ENCODE measurements around the gene LGMN. TPM values are rescaled to one million over a fixed set of nuclear protein-coding genes. Genes with fewer than 3 reads are reported as not detected.
"Not testable (repeated sequence)": the region's sequence is repeated elsewhere in the genome, so short reads cannot be mapped to it uniquely, and the experiment has no call there.

Gene LGMN
- polyA plus RNA-seq, 3 donors = 125 to 135 (median 134) TPM

DNA sequence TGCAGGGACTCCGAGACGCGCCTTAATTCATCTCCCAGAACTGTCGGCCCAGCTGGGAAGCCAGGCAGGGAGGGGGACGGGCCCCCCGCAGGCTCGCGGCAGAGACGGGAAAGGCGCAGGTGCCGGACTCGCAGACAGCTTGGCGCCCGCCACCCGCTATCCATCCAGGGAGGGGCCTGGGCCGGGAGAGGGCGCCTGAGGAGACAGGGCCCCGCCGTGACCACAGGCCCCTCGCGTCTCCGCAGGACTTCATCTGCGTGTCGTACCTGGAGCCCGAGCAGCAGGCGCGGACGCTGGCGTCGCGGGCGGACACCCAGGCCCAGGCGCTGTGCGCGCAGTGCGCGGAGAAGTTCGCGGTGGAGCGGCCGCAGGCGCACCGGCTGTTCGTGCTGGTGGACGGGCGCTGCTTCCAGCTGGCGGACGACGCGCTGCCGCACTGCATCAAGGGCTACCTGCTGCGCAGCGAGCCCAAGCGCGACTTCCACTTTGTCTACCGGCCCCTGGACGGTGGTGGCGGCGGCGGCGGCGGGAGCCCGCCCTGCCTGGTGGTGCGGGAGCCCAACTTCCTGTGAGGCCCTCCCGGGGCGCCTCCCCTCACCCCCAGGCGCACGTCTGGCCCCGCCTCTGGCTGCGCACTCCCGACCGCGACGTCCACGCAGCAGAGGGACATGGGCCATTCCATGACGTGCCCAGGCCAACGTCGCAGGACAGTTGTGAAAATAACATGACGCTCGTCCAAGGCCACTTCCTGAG, 60.6 kb downstream of the LGMN start:
- peak in 1 of 11 donors; percentile 24 for DNase-seq (ENCODE audit: extremely low read depth in 1 of 11, low read depth in 9 of 11, low spot score in 4 of 11)

DNA sequence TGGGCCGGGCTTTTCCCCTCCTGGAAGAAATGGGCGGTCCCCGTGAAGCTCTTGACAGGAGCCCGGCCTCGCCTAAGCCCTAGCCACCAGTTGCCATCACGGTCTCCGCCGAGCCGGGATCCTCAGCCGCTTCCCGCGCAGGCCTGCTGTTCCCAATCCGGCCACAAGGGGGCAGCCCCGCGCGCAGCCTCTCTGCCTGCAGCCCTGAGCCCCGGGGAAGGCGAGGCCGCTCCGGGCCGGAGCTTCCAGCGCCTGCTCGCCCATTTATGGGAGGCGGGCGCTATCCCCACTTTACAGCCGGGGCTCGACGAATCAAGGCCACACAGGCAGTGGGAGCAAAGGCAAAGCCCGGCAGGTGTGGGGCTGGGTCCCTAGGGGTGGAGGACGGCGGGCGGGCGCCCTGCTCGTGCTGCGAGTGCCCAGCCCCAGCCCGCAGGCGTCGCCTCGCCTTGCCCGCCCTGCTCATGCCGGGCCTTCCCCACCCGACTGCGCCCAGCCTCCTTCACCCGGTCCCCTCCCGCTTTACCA, 61.5 kb downstream of the LGMN start:
- peak in 7 of 11 donors; percentile 45 to 67 (median 61) for DNase-seq (ENCODE audit: extremely low read depth in 1 of 11, low read depth in 9 of 11, low spot score in 4 of 11)

DNA sequence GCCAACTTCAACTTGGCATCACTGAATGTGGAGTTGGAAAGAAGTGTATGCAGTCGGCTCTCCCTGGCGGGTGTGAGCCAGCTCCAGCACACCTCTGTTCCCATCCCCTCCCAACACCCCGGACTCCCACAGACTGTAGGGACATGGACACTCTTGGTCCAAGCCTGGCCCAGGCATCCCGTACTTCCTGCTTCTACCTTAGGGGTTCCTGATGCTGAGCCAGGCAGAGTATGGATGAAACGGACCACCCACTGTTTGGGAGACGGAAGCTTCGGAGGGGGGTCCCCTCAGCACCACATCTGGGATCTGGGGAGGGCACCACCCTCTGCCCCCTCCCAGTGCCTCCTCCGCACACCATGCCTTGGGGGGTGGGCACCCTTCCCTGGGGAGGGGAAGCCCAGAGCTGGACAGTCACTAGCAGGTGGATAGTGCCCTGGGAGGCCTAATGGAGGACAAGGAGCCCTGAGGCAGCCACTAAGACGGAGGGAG, 62.0 kb downstream of the LGMN start:
- DNase-seq (ENCODE audit: extremely low read depth in 1 of 11, low read depth in 9 of 11, low spot score in 4 of 11) = no peak

DNA sequence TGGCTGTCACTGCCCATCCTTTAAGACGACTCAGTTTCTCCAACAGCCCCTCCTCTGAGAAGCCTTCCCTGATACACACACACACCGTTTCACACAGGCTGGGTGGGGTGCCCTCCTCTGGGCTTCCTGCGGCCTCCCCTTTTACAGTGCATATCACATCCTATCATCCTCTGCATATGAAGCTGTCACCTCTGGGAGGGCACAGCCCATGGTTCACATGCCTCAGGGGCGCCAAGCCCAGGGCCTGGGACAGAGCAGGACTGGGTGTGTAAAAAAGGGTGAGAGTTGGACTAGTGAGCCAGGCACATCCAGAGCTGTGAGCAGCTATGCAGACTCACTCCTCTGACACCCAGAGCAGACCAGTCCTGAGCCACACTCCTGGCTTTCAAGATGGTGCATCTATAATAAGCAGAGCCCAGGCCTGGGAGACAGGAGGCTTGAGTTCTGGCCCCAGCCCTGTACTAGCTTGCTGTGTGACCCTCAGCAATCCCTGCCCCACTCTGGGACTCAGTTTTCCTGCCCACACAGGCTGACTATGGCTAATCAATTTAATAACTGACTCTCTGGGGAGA, 62.6 kb downstream of the LGMN start:
- DNase-seq (ENCODE audit: extremely low read depth in 1 of 11, low read depth in 9 of 11, low spot score in 4 of 11) = no peak

DNA sequence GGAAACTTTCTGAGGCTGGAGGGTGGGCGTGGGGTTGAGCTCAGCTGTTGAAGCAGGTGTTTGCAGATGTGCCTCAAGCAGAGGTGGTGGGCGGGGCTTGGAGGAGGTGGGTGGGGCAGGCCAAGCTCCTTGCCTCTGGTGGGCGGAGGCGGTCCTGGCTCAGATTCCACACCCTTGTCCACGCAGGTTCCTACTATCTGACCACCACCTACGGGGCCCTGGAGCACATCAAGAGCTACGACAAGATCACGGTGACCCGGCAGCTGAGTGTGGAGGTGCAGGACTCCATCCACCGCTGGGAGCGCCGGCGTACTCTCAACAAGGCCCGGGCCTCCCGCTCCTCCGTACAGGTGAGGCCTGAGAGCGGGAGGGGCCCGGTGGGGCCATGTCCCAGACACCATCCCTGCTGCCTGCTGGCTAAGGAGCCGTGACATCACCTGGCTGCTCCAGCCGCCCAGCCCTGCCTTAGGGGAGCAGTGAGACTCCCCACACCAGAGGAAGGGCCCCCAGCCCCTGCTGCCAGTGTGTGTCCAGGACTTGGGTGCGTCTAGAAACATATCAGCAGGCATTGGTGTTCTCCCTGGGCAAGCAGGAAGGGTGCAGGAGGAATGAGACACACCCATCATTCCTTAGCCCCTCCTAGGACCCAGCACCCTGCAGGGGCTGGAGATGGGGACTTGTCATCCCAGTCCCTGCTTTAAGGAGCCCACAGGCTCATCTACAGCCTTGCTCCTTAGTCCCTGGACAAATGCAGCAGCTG, 63.4 kb downstream of the LGMN start:
- no peak for DNase-seq (ENCODE audit: extremely low read depth in 1 of 11, low read depth in 9 of 11, low spot score in 4 of 11)

DNA sequence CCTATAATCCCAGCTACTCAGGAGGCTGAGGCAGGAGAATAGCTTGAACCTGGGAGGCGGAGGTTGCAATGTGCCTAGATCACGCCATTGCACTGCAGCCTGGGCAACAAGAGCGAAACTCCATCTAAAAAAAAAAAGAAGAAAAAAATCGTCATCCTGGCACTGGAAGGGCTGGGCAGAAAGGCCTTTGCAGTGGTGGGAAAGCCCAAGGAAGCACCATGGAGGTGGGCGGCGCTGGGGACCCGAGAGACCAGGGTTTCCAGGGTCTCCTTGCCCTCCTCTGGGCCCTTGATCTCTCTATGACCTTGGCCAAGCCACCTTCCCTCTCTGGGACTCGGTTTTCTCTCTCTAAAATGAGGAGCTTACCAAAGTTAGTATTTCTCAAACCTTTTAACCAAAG, 65.4 kb downstream of the LGMN start:
- DNase-seq (ENCODE audit: extremely low read depth in 1 of 11, low read depth in 9 of 11, low spot score in 4 of 11) = no peak

DNA sequence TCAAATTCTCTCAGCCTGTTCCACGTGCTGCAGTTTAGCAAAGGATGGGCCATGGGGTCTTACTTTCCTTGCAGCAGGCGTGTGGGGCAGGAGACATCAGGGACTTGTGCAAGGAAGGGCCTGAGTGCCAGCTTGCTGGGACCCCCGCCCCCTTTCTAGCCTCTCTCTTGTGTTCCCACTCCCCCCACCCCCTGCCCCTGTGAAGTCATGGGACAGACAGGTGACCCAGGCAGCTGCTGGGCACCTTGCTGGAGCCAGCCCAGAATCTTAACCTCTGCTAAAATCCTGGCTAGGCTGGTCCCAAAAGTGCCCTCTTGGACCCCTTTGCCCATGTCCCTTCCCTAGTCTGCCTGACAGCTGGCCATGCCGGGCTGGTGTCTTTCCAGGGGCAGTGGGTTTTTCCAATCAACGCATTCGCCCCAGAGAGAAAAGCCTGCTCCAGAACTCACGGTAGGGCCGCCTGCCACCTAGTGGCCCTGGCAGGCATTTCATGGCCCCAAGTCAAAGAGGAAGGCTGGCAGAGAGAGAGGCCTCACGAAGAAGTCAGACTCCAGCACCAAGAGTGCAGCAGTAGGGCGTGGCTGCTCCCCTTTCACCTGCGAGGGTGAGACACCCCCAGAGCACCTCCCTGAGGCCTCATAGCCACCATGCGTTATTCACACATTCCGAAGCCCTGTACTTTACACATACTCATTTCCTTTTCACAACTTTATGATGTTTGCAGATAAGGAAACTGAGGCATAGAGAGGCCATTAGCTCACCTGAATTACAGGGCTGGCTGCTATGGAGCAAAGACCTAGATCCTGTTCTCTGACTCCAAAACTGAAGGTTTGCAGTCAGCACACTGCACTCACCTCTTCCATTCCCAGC, 67.4 kb downstream of the LGMN start:
- DNase-seq (ENCODE audit: extremely low read depth in 1 of 11, low read depth in 9 of 11, low spot score in 4 of 11) = peak in 5 of 11 donors; percentile 57 to 66 (median 60)

DNA sequence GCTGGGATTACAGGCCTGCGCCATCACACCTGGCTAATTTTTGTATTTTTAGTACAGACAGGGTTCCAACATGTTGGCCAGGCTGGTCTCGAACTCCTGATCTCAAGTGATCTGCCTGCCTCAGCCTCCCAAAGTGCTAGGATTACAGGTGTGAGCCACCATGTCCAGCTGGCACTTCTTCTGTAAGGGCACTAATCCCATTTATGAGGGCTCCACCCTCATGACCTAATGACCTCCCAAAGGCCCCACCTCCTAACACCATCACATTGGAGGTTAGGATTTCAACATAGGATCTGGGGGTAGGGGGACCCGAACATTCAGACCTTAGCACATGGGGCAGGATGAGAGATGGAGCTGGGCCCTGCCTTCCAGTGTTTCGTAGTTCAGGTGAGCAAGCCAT, 68.1 kb downstream of the LGMN start:
- DNase-seq (ENCODE audit: extremely low read depth in 1 of 11, low read depth in 9 of 11, low spot score in 4 of 11) = not testable (repeated sequence)

DNA sequence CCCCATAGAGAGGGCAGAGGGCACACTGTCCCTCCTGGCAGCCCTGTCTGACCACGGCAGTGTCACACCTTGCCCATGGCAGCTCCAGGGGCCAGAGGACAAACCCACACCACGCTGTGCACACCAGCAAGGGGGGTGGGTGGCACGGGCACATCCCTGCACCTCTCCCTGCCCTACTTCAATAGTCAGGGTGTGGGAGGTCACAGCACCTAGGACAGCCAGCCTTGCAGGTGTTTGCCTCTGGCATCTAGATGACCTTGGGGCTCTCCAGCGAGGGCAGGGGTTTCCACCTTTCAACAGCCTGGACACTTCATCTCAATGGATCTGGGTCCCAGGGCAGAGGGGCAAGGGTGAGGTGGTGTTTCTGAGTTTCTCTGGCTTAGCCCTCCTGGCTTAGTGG, 69.2 kb downstream of the LGMN start:
- no peak for DNase-seq (ENCODE audit: extremely low read depth in 1 of 11, low read depth in 9 of 11, low spot score in 4 of 11)

DNA sequence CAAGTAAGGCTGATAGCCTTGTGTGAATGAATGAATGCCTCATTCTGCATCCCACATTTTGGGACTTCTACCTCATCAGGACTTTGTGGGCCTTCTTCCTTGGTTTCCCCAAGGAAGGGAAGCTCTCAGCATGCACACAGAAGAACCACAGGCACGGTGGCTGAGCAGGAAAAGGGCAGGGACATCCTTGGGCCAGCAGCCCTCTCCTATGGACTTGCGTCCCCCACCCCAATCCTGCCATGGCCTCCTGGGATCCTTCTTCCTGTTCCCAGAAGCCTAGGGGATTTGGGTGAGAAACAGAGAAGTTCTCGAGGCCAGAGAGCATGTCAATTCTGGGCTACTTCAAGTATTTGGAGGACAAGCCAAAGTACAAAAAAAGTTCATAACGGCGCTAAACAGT, 69.7 kb downstream of the LGMN start:
- DNase-seq (ENCODE audit: extremely low read depth in 1 of 11, low read depth in 9 of 11, low spot score in 4 of 11) = no peak

DNA sequence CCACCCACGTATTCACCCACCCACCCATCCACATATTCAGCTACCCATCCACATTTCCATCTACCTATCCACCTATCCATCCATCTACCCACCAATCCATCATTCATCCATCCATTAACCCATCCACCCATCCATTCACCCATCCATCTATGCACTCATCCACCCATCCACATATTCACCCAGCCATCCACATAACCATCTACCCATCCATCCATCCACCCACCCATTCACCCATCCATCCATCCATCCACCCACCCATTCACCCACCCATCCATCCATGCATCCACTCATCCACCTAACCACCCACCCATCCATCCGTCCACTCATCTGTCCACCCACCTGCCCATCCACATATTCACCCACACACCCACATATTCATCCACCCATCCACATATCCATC, 70.5 kb downstream of the LGMN start:
- DNase-seq (ENCODE audit: extremely low read depth in 1 of 11, low read depth in 9 of 11, low spot score in 4 of 11) = no peak

DNA sequence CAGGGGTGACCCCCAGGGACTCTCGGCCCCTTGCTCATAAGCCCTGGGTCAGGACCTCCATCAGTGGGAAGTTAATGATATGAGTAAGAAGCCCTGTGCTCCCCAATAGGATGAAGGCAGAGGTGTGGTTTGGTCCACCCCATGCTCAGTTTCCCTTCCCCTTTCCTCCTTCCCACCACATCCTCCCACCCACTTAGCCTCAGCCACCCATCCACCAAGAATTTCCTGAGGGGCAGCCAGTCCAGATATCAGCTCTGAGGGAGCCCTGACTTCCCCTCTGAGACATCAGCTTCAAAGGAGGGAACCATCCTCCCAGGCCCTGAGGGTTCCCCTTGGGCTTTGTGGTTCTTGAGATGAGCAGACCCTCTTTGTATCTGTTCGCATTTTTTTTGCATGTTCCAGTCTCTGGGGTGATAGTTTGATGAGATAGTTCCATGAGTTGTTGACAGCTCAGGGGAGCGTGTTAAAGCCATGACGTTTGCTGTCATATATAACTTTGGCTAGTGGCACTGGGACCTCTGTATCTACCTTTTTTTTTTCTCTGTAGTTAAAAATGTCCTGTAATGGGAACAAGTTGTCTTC, 71.2 kb downstream of the LGMN start:
- no peak for DNase-seq (ENCODE audit: extremely low read depth in 1 of 11, low read depth in 9 of 11, low spot score in 4 of 11)

DNA sequence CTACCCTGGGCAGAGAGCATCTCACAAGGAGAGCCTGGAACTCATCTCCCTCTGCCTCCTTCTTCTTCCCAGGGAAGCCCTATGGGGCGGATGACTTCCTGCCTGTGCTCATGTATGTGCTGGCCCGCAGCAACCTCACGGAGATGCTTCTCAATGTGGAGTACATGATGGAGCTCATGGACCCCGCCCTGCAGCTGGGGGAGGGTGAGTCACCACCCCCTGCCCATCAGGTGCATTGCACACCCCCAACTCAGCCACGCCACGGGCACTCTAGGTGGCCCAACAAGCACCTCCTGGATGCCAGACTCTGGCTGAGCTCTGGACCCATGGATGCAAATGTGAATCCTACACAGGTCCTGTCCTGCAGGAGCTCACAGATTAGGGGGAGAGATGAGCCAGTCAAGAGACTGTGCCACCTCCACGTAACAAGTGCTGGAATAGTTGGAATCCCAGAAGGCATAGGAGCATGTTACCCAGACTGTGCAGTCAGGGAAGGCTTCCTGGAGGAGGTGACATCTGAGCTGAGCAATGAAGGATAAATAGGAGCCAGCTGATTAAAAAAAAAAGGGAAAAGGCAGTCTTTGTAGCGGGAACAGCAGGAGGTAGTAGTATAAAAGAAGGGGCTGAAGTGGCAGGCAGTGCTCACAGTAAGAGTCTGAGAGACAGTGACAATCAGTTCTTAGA, 71.9 kb downstream of the LGMN start:
- DNase-seq (ENCODE audit: extremely low read depth in 1 of 11, low read depth in 9 of 11, low spot score in 4 of 11) = no peak

DNA sequence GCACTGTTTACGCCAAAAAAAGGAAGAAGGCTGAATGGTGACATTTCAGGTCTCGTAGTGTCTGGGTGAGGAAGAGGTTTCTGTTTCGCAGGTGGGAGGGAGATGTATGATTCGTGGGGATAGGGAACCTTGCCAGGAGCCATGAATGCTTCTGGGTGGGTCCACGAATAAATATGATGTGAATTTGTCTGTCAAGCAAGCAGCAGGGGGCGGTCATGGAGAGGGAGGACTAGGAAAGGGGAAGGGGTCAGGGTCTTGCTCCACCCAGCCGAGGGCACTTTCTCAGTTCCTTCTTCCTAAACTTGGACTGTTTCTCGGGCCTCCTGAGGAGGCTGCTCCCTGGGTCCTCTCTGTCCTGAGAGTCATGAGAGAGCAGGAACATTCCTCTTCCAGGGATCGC, 72.5 kb downstream of the LGMN start:
- DNase-seq (ENCODE audit: extremely low read depth in 1 of 11, low read depth in 9 of 11, low spot score in 4 of 11) = no peak

DNA sequence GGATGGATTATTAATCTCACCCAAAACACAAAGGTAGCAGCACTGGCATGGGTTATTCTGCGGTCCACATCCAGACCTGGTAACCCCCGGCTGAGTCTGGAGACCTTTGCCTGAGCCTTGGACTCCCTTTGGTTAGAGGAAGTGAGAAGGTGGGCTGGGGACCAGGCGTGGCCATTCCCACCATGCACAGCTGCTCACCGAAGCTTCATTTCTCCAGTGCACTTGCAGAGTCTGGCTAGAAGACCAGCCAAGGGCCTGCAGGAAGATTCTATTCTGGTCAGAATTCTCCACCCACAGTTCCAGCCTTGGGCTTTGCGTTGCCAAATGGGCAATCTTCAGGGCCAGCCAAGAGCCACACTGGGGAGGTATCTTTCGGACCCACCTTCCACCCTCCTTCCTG, 73.0 kb downstream of the LGMN start:
- no peak for DNase-seq (ENCODE audit: extremely low read depth in 1 of 11, low read depth in 9 of 11, low spot score in 4 of 11)

DNA sequence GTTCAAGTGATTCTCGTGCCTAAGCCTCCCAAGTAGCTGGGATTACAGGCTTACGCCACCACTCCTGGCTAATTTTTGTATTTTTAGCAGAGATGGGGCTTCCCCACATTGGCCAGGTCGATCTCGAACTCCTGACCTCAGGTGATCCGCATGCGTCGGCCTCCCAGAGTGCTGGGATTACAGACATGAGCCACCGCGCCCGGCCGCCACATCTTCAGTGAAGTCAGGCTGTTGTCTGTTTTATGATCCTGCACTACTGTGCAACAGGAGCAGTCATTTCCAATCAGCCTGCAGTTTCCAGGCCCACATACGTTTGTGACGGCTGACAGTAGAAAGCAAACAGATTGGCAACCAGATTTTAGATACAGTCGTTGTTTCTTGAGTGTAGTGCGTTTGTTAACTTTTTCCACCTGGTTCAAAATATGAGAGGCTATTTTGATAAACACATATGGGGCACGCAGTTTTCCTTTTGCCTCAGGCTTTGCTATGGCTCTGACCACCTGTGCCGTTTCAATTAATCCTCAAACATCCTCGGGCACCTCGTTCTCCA, 74.8 kb downstream of the LGMN start:
- no peak for DNase-seq (ENCODE audit: extremely low read depth in 1 of 11, low read depth in 9 of 11, low spot score in 4 of 11)

DNA sequence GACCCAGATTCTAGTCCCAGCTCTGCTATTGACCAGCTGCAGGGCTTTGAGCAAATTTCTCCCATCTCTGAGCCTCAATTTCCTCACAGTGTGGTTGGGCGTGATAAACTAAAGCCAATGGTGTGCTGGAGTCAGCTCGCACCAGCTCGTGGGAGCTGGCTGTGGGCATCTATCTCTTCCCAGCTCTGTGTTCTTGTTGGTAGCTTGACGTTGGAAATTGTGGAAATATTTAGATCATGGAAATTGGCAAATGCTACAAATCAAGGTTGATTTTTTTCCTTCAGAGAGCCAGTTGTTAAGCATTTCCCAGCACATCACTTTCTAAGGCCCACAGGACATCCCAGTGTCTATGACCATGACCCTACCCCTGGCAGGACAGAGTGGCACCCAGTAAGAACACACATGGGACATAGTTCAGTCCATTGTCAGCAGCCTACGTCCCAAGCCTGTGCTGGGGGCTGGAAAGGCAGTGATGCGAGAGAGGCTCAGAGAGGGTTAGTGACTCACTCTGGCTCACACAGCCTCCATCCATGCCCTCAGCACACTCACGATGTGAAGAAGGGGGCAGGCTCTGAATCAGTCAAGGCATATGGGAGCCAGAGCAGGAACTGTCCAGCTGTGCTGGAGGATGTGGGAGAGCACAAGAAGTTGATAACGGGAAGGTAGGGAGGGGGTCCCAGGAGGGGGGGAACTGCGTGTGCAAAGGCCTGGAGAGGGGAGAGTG, 77.6 kb downstream of the LGMN start:
- no peak for DNase-seq (ENCODE audit: extremely low read depth in 1 of 11, low read depth in 9 of 11, low spot score in 4 of 11)
